GM12864 (cell line): ENCODE results near the gene TSHZ1.

ENCODE experiments used
- DNase-seq: peaks from one replicate; pipeline ENCODE4 v3.0.0-alpha.2; 2011; ENCODE audit warnings: low read depth
- H3K4me3 ChIP-seq: 2 replicates; pipeline ENCODE4 v1.5.1; 2011; ENCODE audit warnings: mild to moderate bottlenecking, low read depth, low read length, control low read depth
- TF ChIP-seq, protein P1 (sequence below): IDR thresholded peaks from 2 replicates; pipeline ENCODE4 v1.5.1; 2011; ENCODE audit warnings: low read depth, mild to moderate bottlenecking, moderate library complexity, low read length, control low read depth, inconsistent platforms; ENCODE audit errors: missing control alignments

Gene TSHZ1

DNA sequence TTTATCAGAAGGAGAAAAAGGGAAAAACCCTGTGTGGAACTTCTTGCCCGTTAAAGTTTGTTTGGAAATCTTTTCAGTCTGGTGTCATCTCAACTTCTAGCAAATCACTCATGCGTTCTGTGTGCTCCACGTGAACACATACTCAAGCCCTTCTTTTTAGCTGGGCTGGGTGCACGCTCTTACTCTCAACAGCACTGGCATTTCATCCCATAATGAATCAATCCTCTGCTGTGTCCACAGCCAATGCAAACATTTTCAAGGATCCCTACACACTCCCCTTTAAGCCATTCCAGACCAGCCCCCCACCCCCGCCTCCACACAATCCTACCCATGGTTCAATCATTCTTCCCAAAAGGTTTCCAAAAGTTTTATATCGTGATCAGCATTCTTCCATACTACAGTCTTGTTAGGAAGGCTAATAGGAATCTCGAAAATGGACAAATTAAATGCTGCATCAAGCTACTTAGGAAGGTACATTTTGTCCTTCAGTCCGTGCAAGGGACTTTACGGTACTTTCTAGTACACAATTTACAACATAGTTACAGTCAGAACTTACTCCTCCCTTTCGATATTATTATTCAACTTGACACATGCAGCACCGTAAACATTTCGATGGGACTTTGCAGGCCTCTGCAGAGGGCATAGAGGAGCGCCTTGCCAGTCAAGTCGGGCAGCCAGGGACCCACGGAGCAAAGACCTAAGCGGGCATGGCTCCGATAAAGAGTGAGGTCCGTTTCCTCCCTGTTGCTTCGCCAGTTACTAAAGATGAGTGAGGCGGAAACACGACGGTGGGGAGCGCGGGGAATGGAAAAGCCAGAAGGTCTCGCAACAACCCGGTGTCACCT, 3.1 kb upstream of the TSHZ1 start:
- DNase-seq: no peak
- TF ChIP-seq, protein P1, sequence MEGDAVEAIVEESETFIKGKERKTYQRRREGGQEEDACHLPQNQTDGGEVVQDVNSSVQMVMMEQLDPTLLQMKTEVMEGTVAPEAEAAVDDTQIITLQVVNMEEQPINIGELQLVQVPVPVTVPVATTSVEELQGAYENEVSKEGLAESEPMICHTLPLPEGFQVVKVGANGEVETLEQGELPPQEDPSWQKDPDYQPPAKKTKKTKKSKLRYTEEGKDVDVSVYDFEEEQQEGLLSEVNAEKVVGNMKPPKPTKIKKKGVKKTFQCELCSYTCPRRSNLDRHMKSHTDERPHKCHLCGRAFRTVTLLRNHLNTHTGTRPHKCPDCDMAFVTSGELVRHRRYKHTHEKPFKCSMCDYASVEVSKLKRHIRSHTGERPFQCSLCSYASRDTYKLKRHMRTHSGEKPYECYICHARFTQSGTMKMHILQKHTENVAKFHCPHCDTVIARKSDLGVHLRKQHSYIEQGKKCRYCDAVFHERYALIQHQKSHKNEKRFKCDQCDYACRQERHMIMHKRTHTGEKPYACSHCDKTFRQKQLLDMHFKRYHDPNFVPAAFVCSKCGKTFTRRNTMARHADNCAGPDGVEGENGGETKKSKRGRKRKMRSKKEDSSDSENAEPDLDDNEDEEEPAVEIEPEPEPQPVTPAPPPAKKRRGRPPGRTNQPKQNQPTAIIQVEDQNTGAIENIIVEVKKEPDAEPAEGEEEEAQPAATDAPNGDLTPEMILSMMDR: no peak
- H3K4me3 ChIP-seq: peak overlapping the region; percentile 99

DNA sequence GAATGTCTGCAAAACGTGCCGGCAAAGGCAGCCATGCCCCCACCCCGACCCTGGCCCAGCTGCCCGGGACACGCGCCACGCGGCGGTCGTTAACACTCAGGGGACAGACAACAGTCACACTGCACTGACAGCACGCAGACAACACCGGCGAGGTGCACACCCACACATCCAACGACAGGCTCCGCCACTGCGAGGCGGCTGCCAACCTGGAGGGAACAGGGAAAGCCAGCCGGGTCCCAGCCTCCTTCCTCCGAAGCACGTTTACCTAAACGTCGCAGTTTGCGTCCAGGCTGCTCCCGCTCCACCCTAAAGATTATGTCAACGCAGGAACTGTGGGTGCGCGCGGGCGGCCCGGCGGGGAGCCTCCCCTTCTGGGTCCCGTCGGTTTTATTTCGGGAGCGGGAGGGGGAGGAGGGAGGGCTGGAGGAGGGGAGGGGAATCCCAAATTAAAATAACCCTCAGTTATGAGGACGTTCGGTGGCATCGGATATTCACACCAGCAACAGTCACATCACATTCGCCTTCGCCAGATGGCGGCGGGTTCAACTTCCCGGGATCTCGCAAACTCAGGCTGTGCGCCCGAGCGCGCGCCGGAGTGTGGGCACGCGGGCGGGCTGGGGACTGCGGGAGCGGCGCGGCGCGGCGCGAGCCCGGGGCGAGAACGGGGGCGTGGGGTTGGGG, 2.3 kb upstream of the TSHZ1 start:
- peak overlapping the region; percentile 99 for H3K4me3 ChIP-seq
- TF ChIP-seq, protein P1: peak; percentile 8
- DNase-seq: no peak

GRCh38 chr18:75208836-75209128, 1.8 kb upstream of the TSHZ1 start:
- no peak for DNase-seq
- TF ChIP-seq, protein P1: no peak
- H3K4me3 ChIP-seq: peak overlapping the region; percentile 99

GRCh38 chr18:75209129-75209950, 1.3 kb upstream of the TSHZ1 start, which contains the start of gene PTGR3:
TSS of gene PTGR3 (minus strand) at chr18:75209139. CDS start at chr18:75209058, 81 bp downstream.
- H3K4me3 ChIP-seq: peak within 1 kb of the TSS; percentile 99
- peak; percentile 61 for DNase-seq
- TF ChIP-seq, protein P1: no peak

DNA sequence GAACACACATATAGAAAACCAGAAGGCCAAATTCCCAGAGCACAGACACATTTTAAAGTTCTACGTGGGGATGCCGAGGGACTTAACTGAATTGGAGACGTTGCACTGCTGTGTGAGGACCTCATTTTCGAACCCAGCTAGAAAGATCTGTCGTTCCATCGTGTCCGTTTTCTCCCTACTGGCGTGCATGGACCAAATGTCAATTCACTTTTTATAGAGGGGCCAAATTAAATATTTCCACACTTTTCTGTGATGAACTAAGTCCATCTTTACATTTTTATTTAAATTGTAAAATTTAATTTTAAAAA, 692 bp upstream of the TSHZ1 start:
- DNase-seq: no peak

DNA sequence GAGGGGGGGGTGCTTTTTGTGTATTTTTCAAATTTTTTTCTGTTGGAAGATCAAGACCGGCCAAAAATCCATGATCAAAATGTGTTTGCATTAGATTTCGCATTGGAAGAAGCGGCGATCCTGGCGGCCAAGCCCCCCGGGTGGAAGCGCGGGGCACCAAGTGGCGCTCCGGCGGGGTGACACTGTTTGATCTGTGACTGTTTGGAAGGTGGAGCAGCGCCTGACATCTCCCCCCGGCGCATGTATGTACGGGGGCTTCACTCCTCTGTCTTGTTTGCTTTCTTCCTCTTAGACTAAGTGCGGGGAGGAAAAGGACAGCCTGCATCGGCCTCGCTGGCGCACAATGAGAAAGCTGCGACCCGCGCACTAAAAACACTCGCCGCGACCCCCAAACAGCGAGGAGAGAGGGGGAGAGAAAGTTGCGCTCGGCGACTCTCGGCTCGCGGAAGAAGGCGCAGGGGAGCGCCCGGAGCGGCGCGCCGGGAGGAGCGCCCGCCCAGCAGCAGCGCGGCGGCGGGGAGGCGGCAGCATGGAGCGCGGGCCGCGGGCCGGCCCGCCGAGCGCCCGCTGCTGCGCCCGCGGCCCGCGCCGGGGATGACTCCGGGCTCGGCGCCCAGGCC, 515 bp downstream of the TSHZ1 start:
- H3K4me3 ChIP-seq: peak overlapping the region; percentile 99
- TF ChIP-seq, protein P1: no peak
- no peak for DNase-seq

More for the DNA sequence above, 692 bp upstream of the TSHZ1 start:
- TF ChIP-seq, protein P1: no peak
- H3K4me3 ChIP-seq: peak overlapping the region; percentile 99
